ENCODE results near the gene RAPGEF5. TPM values are rescaled to one million over a fixed set of nuclear protein-coding genes. Genes with fewer than 3 reads are reported as not detected.

The RAPGEF5 gene
- total RNA-seq, 1 donor from 2014 or later = 0.24 TPM

- no peak for DNase-seq (ENCODE audit: low read depth)
Observed at GRCh38 chr7:22223807-22224206, 133.1 kb downstream of the RAPGEF5 start.

- no peak for DNase-seq (ENCODE audit: low read depth)
Observed at GRCh38 chr7:22220941-22221340, 136.0 kb downstream of the RAPGEF5 start.

- DNase-seq (ENCODE audit: low read depth) = no peak
Observed at GRCh38 chr7:22219739-22220493, 137.0 kb downstream of the RAPGEF5 start.

- DNase-seq (ENCODE audit: low read depth) = no peak
Observed at GRCh38 chr7:22219036-22219435, 137.9 kb downstream of the RAPGEF5 start.

- DNase-seq (ENCODE audit: low read depth) = no peak
Observed at GRCh38 chr7:22216832-22217475, 140.0 kb downstream of the RAPGEF5 start.

- DNase-seq (ENCODE audit: low read depth) = no peak
Observed at GRCh38 chr7:22216309-22216708, 140.6 kb downstream of the RAPGEF5 start.

GRCh38 chr7:22214000-22214399 is 143.0 kb downstream of the RAPGEF5 start:
- DNase-seq (ENCODE audit: low read depth) = no peak

- DNase-seq (ENCODE audit: low read depth) = no peak
Observed at GRCh38 chr7:22213081-22213480, 143.9 kb downstream of the RAPGEF5 start.

- no peak for DNase-seq (ENCODE audit: low read depth)
Observed at GRCh38 chr7:22210967-22211366, 146.0 kb downstream of the RAPGEF5 start.

- no peak for DNase-seq (ENCODE audit: low read depth)
Observed at GRCh38 chr7:22210355-22210754, 146.6 kb downstream of the RAPGEF5 start.

- no peak for DNase-seq (ENCODE audit: low read depth)
Observed at GRCh38 chr7:22208799-22209198, 148.2 kb downstream of the RAPGEF5 start.

- DNase-seq (ENCODE audit: low read depth) = no peak
Observed at GRCh38 chr7:22207724-22208225, 149.2 kb downstream of the RAPGEF5 start.

- no peak for DNase-seq (ENCODE audit: low read depth)
Observed at GRCh38 chr7:22205631-22206030, 151.3 kb downstream of the RAPGEF5 start.

- DNase-seq (ENCODE audit: low read depth) = no peak
Observed at GRCh38 chr7:22204312-22204711, 152.6 kb downstream of the RAPGEF5 start.

- DNase-seq (ENCODE audit: low read depth) = no peak
Observed at GRCh38 chr7:22202141-22202540, 154.8 kb downstream of the RAPGEF5 start.

- no peak for DNase-seq (ENCODE audit: low read depth)
Observed at GRCh38 chr7:22201186-22201880, 155.6 kb downstream of the RAPGEF5 start.

GRCh38 chr7:22200777-22201176 is 156.2 kb downstream of the RAPGEF5 start:
- no peak for DNase-seq (ENCODE audit: low read depth)

GRCh38 chr7:22200238-22200637 is 156.7 kb downstream of the RAPGEF5 start:
- DNase-seq (ENCODE audit: low read depth) = no peak

- DNase-seq (ENCODE audit: low read depth) = no peak
Observed at GRCh38 chr7:22197376-22197775, 159.6 kb downstream of the RAPGEF5 start.

GRCh38 chr7:22196429-22196828 is 160.5 kb downstream of the RAPGEF5 start:
- DNase-seq (ENCODE audit: low read depth) = no peak

- no peak for DNase-seq (ENCODE audit: low read depth)
Observed at GRCh38 chr7:22195397-22196172, 161.4 kb downstream of the RAPGEF5 start.

Measured in myocyte (in vitro differentiated cells).